Measurements from ENCODE around the gene CD47. TPM values are rescaled to one million over a fixed set of nuclear protein-coding genes. Genes with fewer than 3 reads are reported as not detected.

CD47 gene
- total and polyA plus RNA-seq, 2 donors (not counting 1 experiment from before 2014, with no cell fraction given): 86.4 to 259 TPM

DNA sequence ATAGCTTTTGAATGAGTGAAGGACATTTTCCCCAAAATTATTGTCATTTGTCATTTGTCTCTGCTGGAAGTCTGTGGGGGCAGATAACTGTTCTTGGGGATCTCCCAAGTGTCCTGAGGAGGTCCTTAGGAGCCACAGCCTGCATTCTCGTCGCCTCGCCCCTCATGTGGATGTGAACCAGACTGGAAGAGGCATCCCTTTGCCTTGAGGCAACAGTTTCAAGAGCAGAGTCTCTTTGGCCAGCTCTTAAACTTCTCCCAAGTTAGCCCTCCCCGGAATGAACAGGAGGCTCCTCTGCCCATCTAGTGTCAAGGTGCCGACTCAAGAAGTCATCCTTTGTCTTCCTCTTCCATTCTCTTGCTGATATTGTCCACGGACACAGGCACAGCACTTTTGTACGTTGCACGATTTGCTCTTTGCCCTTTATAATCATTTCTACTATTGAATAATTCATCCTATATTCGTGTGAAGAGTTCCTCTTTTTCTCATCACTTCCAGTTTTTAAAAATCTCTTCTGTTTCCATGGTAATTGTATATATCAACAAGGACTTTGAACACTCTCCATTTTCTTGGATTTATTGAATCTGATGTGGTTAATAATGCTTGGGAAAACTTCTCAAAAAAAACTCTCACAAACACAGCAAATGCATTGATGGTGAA, 40.8 kb upstream of the CD47 start:
- H3K27ac Mint-ChIP-seq: peak overlapping the region; percentile 85

More for the DNA sequence above, 40.8 kb upstream of the CD47 start:
- Mint-ChIP-seq H3K27me3 (no peaks in the 10 kb centered on the region), H3K9me3 (ENCODE audit: insufficient read depth) (no peaks in the 10 kb centered on the region), H3K4me1 (peaks cover 92% of the 10 kb centered on the region), H3K4me3 (peak overlapping the region; percentile 62)
- Histone ChIP-seq H3K4me1 (ENCODE audit: control insufficient read depth in 2 of 2, insufficient read depth in 2 of 2, low read length in 2 of 2) (peaks cover 97 to 98% of the 10 kb centered on the region in 2 donors), H3K79me2 (ENCODE audit: control insufficient read depth, insufficient read depth, low read length) (peaks cover 98% of the 10 kb centered on the region), H3K36me3 (replicated peaks in 1 of 2; ENCODE audit: control extremely low read depth in 1 of 2, control insufficient read depth in 1 of 2, extremely low read depth in 1 of 2, insufficient read depth in 2 of 2, low read length in 1 of 2) (peaks cover 0 to 32% of the 10 kb centered on the region in 2 experiments), H4K20me1 (ENCODE audit: control insufficient read depth, insufficient read depth, low read length, poor library complexity, severe bottlenecking) (no peaks in the 10 kb centered on the region), H2AFZ (ENCODE audit: insufficient read depth, low read depth, low read length, poor library complexity, severe bottlenecking) (no peak overlapping the region), H3K4me3 (ENCODE audit: control extremely low read depth in 1 of 5, extremely low read depth in 1 of 5, insufficient read depth in 1 of 5, low read depth in 2 of 5, low read length in 4 of 5) (peak overlapping the region in 3 of 5 experiments; percentile 7 to 49 (median 35)), H3K27ac (ENCODE audit: low read length in 2 of 2) (peak overlapping the region; percentile 91 to 99), H3K9me3 (ENCODE audit: control extremely low read depth in 1 of 3, control insufficient read depth in 2 of 3, insufficient read depth in 1 of 3, low read length in 2 of 3) (peaks cover 0 to 5% (median 0%) of the 10 kb centered on the region in 3 donors), H3K27me3 (replicated peaks in 1 of 4; ENCODE audit: control extremely low read depth in 1 of 4, control insufficient read depth in 3 of 4, insufficient read depth in 4 of 4, low read length in 3 of 4) (no peaks in the 10 kb centered on the region), H3K4me2 (replicated peaks; ENCODE audit: low read depth, low read length, poor library complexity, severe bottlenecking) (peak overlapping the region; percentile 79), H3K9ac (ENCODE audit: low read length) (peak overlapping the region; percentile 54)
- 82% methylated on average over 4 of the region's 9 CpGs for WGBS (ENCODE audit: insufficient coverage)
- ChIA-PET CTCF (interaction anchor here (0.5 to 1.2 kb wide), 4 partner anchors 22 to 896 kb away, joined by 3 to 4 read pairs (median 3); no protein-coding TSS in a partner anchor), POLR2A (interaction anchor here (0.8 kb wide), 1 partner anchor 90 kb away, joined by 3 read pairs; no protein-coding TSS in a partner anchor)
- intact Hi-C loops (cut with micrococcal nuclease): loop anchor here (1.0 to 10.0 kb wide), 2 partner anchors 53 to 91 kb away; partner anchors contain the start of gene IFT57
- no peak for TF ChIP-seq EZH2 (IDR thresholded peaks at IDR 0.05; ENCODE audit: borderline replicate concordance, insufficient read depth, low read depth, low read length, poor library complexity, severe bottlenecking)
- TF ChIP-seq, protein P1, sequence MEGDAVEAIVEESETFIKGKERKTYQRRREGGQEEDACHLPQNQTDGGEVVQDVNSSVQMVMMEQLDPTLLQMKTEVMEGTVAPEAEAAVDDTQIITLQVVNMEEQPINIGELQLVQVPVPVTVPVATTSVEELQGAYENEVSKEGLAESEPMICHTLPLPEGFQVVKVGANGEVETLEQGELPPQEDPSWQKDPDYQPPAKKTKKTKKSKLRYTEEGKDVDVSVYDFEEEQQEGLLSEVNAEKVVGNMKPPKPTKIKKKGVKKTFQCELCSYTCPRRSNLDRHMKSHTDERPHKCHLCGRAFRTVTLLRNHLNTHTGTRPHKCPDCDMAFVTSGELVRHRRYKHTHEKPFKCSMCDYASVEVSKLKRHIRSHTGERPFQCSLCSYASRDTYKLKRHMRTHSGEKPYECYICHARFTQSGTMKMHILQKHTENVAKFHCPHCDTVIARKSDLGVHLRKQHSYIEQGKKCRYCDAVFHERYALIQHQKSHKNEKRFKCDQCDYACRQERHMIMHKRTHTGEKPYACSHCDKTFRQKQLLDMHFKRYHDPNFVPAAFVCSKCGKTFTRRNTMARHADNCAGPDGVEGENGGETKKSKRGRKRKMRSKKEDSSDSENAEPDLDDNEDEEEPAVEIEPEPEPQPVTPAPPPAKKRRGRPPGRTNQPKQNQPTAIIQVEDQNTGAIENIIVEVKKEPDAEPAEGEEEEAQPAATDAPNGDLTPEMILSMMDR (IDR thresholded peaks at IDR 0.05): no peak
- peak; percentile 67 for DNase-seq
- ATAC-seq (ENCODE audit: low read depth): no peak
